ENCODE measurements around the gene TMEM266. TPM values are rescaled to one million over a fixed set of nuclear protein-coding genes. Genes with fewer than 3 reads are reported as not detected.

The TMEM266 gene
- total RNA-seq, 2 donors from 2014 or later = 0.20 TPM; not detected in 1

DNA sequence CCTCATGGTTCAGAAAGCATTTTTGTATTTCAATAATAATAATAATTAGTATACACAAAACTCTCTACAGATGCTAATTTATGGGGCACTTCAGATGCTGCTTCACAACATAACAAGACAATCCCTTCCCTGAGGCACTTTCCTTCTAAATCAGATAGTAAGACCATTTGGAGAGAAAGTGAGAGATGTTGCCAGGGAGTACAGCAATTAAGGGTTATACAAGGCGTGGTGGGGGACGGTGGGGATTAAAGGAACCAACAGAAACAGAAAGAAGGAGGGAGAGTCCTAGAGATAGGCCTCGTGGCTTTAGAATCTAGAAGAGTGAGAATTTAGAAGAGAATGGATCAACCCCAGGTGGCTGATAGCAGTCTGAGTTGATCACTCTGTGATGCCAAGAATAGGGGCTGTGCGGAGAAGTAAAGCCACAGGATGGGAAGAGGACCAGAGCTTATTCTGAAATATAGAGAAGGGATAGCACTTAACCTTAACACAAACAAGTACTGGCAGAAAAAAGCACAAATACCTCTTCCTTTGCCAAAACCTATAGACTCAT is 174.6 kb downstream of the TMEM266 start:
- TF ChIP-seq, protein P1, sequence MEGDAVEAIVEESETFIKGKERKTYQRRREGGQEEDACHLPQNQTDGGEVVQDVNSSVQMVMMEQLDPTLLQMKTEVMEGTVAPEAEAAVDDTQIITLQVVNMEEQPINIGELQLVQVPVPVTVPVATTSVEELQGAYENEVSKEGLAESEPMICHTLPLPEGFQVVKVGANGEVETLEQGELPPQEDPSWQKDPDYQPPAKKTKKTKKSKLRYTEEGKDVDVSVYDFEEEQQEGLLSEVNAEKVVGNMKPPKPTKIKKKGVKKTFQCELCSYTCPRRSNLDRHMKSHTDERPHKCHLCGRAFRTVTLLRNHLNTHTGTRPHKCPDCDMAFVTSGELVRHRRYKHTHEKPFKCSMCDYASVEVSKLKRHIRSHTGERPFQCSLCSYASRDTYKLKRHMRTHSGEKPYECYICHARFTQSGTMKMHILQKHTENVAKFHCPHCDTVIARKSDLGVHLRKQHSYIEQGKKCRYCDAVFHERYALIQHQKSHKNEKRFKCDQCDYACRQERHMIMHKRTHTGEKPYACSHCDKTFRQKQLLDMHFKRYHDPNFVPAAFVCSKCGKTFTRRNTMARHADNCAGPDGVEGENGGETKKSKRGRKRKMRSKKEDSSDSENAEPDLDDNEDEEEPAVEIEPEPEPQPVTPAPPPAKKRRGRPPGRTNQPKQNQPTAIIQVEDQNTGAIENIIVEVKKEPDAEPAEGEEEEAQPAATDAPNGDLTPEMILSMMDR (IDR thresholded peaks at IDR 0.05) = no peak
- no peak for DNase-seq (ENCODE audit: low spot score)
- no peaks in the 10 kb centered on the region for H3K4me1 ChIP-seq
- no peaks in the 10 kb centered on the region for H3K9me3 ChIP-seq
- no peak overlapping the region for H3K27ac ChIP-seq
- H3K36me3 ChIP-seq = peaks cover 6% of the 10 kb centered on the region
- H3K27me3 ChIP-seq = no peaks in the 10 kb centered on the region
- H3K4me3 ChIP-seq = no peak overlapping the region

DNA sequence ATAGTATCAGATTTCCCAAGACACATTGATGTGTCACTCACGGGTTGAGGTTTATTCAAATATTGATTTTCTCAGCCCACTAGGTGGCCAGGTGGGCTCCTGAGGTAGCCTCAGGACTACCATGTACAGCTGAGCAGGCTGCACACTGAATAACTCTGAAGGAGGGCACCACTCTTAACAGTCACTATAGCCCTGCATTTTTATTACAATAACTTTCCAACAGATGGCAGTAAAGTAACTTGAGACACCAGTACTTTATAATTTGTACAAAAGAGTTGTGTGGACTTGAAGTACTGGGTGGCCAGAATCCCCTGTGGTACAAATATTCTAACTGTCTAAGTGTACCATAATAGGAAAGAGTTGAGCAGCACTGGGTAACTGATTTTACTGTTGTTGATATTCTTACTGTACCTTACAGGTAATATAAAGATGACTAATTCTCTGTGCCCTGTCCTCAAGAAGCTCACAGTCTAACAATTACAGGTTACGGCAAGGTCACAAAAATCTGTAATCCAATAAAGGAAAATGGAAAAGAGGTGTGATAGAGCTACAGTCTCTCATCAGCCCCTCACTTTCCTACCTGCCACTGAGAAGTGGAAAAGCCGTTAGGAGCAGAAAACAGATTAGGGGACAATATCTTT is 175.5 kb downstream of the TMEM266 start:
- no peaks in the 10 kb centered on the region for H3K27me3 ChIP-seq
- no peaks in the 10 kb centered on the region for H3K4me1 ChIP-seq
- H3K4me3 ChIP-seq = no peak overlapping the region
- TF ChIP-seq, protein P1 (IDR thresholded peaks at IDR 0.05) = peak in 1 of 2 donors; percentile 65
- H3K9me3 ChIP-seq = no peaks in the 10 kb centered on the region
- no peak overlapping the region for H3K27ac ChIP-seq
- H3K36me3 ChIP-seq = peaks cover 6% of the 10 kb centered on the region
- no peak for DNase-seq (ENCODE audit: low spot score)

DNA sequence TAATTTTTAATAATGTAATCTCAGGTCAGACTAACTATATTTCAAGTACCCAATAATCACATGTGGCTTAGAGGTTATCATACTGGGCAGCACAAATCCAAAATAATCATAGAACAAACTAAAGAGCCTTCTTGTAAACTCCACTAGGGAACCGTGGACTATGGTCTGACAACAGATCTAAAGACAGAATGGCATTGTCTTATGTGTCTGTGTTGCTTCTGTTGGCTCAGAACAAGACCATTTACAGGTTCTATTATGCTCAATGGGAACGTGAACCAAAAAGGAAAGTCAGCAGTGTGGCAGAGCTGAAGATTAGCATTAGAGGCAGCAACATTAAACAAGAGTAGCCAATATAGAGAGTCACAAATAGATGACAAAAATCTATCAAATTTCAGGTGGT is 176.6 kb downstream of the TMEM266 start:
- no peak for DNase-seq (ENCODE audit: low spot score)
- Histone ChIP-seq H3K4me1 (no peaks in the 10 kb centered on the region), H3K36me3 (no peaks in the 10 kb centered on the region), H3K4me3 (no peak overlapping the region), H3K27ac (no peak overlapping the region), H3K27me3 (no peaks in the 10 kb centered on the region), H3K9me3 (no peaks in the 10 kb centered on the region)
- TF ChIP-seq, protein P1 (IDR thresholded peaks at IDR 0.05) = no peak

DNA sequence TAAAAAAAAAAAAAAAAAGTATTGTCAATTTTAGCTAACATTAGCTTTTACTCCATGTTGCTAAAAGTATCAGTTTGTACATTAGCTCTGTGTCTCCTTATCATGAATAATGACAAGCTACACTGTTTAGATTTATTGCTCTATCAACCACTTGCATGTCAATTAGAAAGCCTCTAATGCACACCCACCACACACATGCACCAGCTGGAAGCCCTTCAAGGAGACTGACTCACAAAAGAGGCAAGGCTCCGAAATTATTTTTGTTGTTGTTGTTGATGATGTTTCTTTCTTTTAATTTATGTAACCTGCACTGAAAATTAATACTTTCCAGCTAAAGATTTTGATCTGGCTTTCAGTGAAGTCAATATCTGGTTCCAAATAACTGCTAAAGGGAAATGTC is 180.0 kb downstream of the TMEM266 start:
- TF ChIP-seq, protein P1 (IDR thresholded peaks at IDR 0.05) = no peak
- no peak overlapping the region for H3K4me3 ChIP-seq
- H3K36me3 ChIP-seq = no peaks in the 10 kb centered on the region
- no peaks in the 10 kb centered on the region for H3K9me3 ChIP-seq
- no peak for DNase-seq (ENCODE audit: low spot score)
- H3K27ac ChIP-seq = no peak overlapping the region
- no peaks in the 10 kb centered on the region for H3K27me3 ChIP-seq
- H3K4me1 ChIP-seq = no peaks in the 10 kb centered on the region

DNA sequence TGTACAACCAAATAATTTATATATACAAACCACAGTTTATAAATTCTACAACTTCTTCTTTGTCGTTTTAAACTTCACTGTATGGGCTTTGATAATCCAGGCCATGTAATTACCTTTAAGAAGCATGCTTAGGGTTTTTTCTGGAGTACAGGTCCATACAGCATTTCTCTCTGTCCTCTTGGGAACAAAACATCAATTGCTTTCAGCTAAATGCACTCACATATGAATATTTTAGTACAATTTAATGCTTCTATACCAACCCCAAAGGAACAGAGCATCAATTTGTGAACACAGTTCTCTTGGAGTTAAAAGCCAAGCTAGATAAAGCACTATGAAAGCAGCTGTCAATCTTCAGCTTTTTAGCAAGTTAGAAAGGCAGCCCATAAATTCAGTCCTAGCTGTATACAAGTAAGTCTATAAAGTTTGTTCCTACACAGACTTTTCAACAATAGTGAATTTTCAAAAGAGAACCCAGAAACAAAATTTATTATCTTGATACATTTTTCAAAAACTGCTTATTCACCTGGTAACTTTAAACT is 185.4 kb downstream of the TMEM266 start:
- no peaks in the 10 kb centered on the region for H3K36me3 ChIP-seq
- H3K4me1 ChIP-seq = no peaks in the 10 kb centered on the region
- no peak for DNase-seq (ENCODE audit: low spot score)
- TF ChIP-seq, protein P1 (IDR thresholded peaks at IDR 0.05) = no peak
- H3K9me3 ChIP-seq = no peaks in the 10 kb centered on the region
- no peak overlapping the region for H3K4me3 ChIP-seq
- H3K27me3 ChIP-seq = no peaks in the 10 kb centered on the region
- H3K27ac ChIP-seq = no peak overlapping the region

Measured in right atrium auricular region (tissue), 2 donors.